ENCODE measurements around the gene TMEM129.

The TMEM129 gene

GRCh38 chr4:1683736-1684505 lies 37.2 kb downstream of the TMEM129 start, which contains the start of gene FAM53A:
FAM53A (minus strand) TSS chr4:1684313; CDS start chr4:1668741, 15,572 bp downstream.
- Histone ChIP-seq H3K4me2 (ENCODE audit: low read length) (peak within 1 kb of the TSS; percentile 76), H4K20me1 (ENCODE audit: insufficient read depth, low read length) (no peaks in the 10 kb centered on the region), H3K9me2 (ENCODE audit: low read depth, low read length) (no peaks in the 10 kb centered on the region), H3K79me2 (ENCODE audit: insufficient read depth, low read length) (no peaks in the 10 kb centered on the region), H2AFZ (ENCODE audit: low read length) (no peak within 1 kb of the TSS), H3K27ac (ENCODE audit: low read depth, low read length, poor library complexity, severe bottlenecking) (no peak within 1 kb of the TSS), H3K4me3 (ENCODE audit: low read depth, low read length, poor library complexity, severe bottlenecking) (peak within 1 kb of the TSS; percentile 59), H3K9ac (ENCODE audit: low read length) (peak within 1 kb of the TSS; percentile 54; the same call in 1 of the 2 replicates), H3K36me3 (ENCODE audit: insufficient read depth, low read length) (no peaks in the 10 kb centered on the region), H3K27me3 (ENCODE audit: insufficient read depth, low read length) (no peaks in the 10 kb centered on the region), H3F3A (ENCODE audit: insufficient read depth, low read length) (no peaks in the 10 kb centered on the region), H3K4me1 (ENCODE audit: insufficient read depth, low read length, severe bottlenecking) (peaks cover 15% of the 10 kb centered on the region), H3K9me3 (ENCODE audit: low read length) (no peaks in the 10 kb centered on the region)
- no peak for TF ChIP-seq EZH2 (IDR thresholded peaks at IDR 0.05; ENCODE audit: borderline replicate concordance, low read length)
- no peak for TF ChIP-seq CTCF (IDR thresholded peaks at IDR 0.05; ENCODE audit: low read length)

GRCh38 chr4:1683261-1683735 lies 37.8 kb downstream of the TMEM129 start:
- H3K4me1 ChIP-seq (ENCODE audit: insufficient read depth, low read length, severe bottlenecking), result peaks cover 15% of the 10 kb centered on the region
- peak overlapping the region; percentile 59 for H3K4me3 ChIP-seq (ENCODE audit: low read depth, low read length, poor library complexity, severe bottlenecking)
- no peaks in the 10 kb centered on the region for H3K9me3 ChIP-seq (ENCODE audit: low read length)
- peak overlapping the region; percentile 63 for H3K4me2 ChIP-seq (ENCODE audit: low read length)
- H2AFZ ChIP-seq (ENCODE audit: low read length), result no peak overlapping the region
- TF ChIP-seq EZH2 (IDR thresholded peaks at IDR 0.05; ENCODE audit: borderline replicate concordance, low read length) (no peak), CTCF (IDR thresholded peaks at IDR 0.05; ENCODE audit: low read length) (no peak)
- no peaks in the 10 kb centered on the region for H3K27me3 ChIP-seq (ENCODE audit: insufficient read depth, low read length)
- no peaks in the 10 kb centered on the region for H4K20me1 ChIP-seq (ENCODE audit: insufficient read depth, low read length)
- H3K27ac ChIP-seq (ENCODE audit: low read depth, low read length, poor library complexity, severe bottlenecking), result no peak overlapping the region
- peak overlapping the region; percentile 52; the same call in 1 of the 2 replicates for H3K9ac ChIP-seq (ENCODE audit: low read length)
- no peaks in the 10 kb centered on the region for H3K79me2 ChIP-seq (ENCODE audit: insufficient read depth, low read length)
- H3K36me3 ChIP-seq (ENCODE audit: insufficient read depth, low read length), result no peaks in the 10 kb centered on the region
- no peaks in the 10 kb centered on the region for H3K9me2 ChIP-seq (ENCODE audit: low read depth, low read length)
- no peaks in the 10 kb centered on the region for H3F3A ChIP-seq (ENCODE audit: insufficient read depth, low read length)

GRCh38 chr4:1682860-1683259 lies 38.3 kb downstream of the TMEM129 start:
- no peaks in the 10 kb centered on the region for H3K27me3 ChIP-seq (ENCODE audit: insufficient read depth, low read length)
- H3K4me3 ChIP-seq (ENCODE audit: low read depth, low read length, poor library complexity, severe bottlenecking), result no peak overlapping the region
- no peaks in the 10 kb centered on the region for H3K79me2 ChIP-seq (ENCODE audit: insufficient read depth, low read length)
- H3K9me3 ChIP-seq (ENCODE audit: low read length), result no peaks in the 10 kb centered on the region
- peak overlapping the region; percentile 63; the same call in 1 of the 2 replicates for H3K4me2 ChIP-seq (ENCODE audit: low read length)
- no peak overlapping the region for H2AFZ ChIP-seq (ENCODE audit: low read length)
- no peaks in the 10 kb centered on the region for H3F3A ChIP-seq (ENCODE audit: insufficient read depth, low read length)
- H3K27ac ChIP-seq (ENCODE audit: low read depth, low read length, poor library complexity, severe bottlenecking), result no peak overlapping the region
- H3K9ac ChIP-seq (ENCODE audit: low read length), result no peak overlapping the region
- H3K36me3 ChIP-seq (ENCODE audit: insufficient read depth, low read length), result no peaks in the 10 kb centered on the region
- H3K9me2 ChIP-seq (ENCODE audit: low read depth, low read length), result no peaks in the 10 kb centered on the region
- TF ChIP-seq EZH2 (IDR thresholded peaks at IDR 0.05; ENCODE audit: borderline replicate concordance, low read length) (no peak), CTCF (IDR thresholded peaks at IDR 0.05; ENCODE audit: low read length) (no peak)
- no peaks in the 10 kb centered on the region for H4K20me1 ChIP-seq (ENCODE audit: insufficient read depth, low read length)
- H3K4me1 ChIP-seq (ENCODE audit: insufficient read depth, low read length, severe bottlenecking), result peaks cover 15% of the 10 kb centered on the region

Data from OCI-LY1 (cell line).